SK-N-SH (cell line): ENCODE data around the gene RABGGTA. TPM values are rescaled to one million over a fixed set of nuclear protein-coding genes. Genes with fewer than 3 reads are reported as not detected.

ENCODE experiments used
- CTCF ChIA-PET: fragments of 300-600, 350-600 bp; formaldehyde crosslinking; extraction: SDS; loops from one replicate; lab custom pipeline; 2021; lab: Yijun Ruan, JAX
- POLR2A ChIA-PET: fragments of 350-600 bp; sonication (Branson Sonifier 250); formaldehyde crosslinking; extraction: SDS; loops from one replicate; lab custom pipeline; 2020; ENCODE audit warnings: antibody characterized with exemption, inconsistent platforms; lab: Yijun Ruan, JAX
- DNase-seq: peaks from one replicate; pipeline ENCODE4 v3.0.0; 2012
- H2AFZ ChIP-seq: fragments of 200-600 bp; sonication (generic); 2 replicates; pipeline ENCODE4 v1.8.1; 2016; ENCODE audit warnings: antibody characterized with exemption, mild to moderate bottlenecking, low read depth
- H3F3A ChIP-seq: fragments of 200-600 bp; sonication (generic); replicated peaks from 2 replicates; pipeline ENCODE3; 2016; ENCODE audit warnings: antibody characterized with exemption, mild to moderate bottlenecking; ENCODE audit not compliant: insufficient read depth
- H3K27ac ChIP-seq, 2 experiments: fragments of 200-500 bp in 1 of 2; fragments of 200-600 bp in 1 of 2; sonication (Bioruptor generic) in 1 of 2; sonication (generic), shearing (Covaris generic) in 1 of 2; 2 replicates each; pipeline versions ENCODE4 v1.5.1 to v1.6.1; 2014 to 2016; ENCODE audit warnings: low read depth in 2 of 2, inconsistent platforms in 1 of 2, low read length in 1 of 2, mild to moderate bottlenecking in 1 of 2, mixed read lengths in 1 of 2
- H3K27me3 ChIP-seq: fragments of 200-600 bp; sonication (generic), shearing (Covaris generic); 2 replicates; pipeline ENCODE4 v1.6.1; 2016; ENCODE audit warnings: mixed run types; ENCODE audit not compliant: insufficient read depth
- H3K36me3 ChIP-seq, 2 experiments: fragments of 200-500 bp in 1 of 2; fragments of 200-600 bp in 1 of 2; sonication (Bioruptor generic) in 1 of 2; sonication (generic) in 1 of 2; replicated peaks in 1 of 2; 2 replicates each; pipeline versions ENCODE3 to v1.5.1; 2014 to 2016; ENCODE audit warnings: low read length in 1 of 2, mild to moderate bottlenecking in 1 of 2; ENCODE audit not compliant: insufficient read depth in 2 of 2, control insufficient read depth in 1 of 2
- H3K4me1 ChIP-seq, 2 experiments: fragments of 200-500 bp in 1 of 2; fragments of 200-600 bp in 1 of 2; sonication (Bioruptor generic) in 1 of 2; sonication (generic), shearing (Covaris generic) in 1 of 2; 2 replicates each; pipeline versions ENCODE4 v1.5.1 to v1.6.1; 2014 to 2016; ENCODE audit warnings: low read depth in 1 of 2, low read length in 1 of 2, mixed run types in 1 of 2; ENCODE audit not compliant: insufficient read depth in 2 of 2, control insufficient read depth in 1 of 2
- H3K4me2 ChIP-seq: fragments of 200-600 bp; sonication (generic), shearing (Covaris generic); 2 replicates; pipeline ENCODE4 v1.6.1; 2017; ENCODE audit warnings: mixed run types
- H3K4me3 ChIP-seq, 2 experiments: fragments of 200-500 bp in 1 of 2; fragments of 200-600 bp in 1 of 2; sonication (Bioruptor generic) in 1 of 2; sonication (generic), shearing (Covaris generic) in 1 of 2; 2 replicates each; pipeline versions ENCODE4 v1.5.1 to v1.8.1; 2014 to 2016; ENCODE audit warnings: low read depth in 2 of 2, inconsistent platforms in 1 of 2, low read length in 1 of 2, mild to moderate bottlenecking in 1 of 2, mixed read lengths in 1 of 2, moderate library complexity in 1 of 2
- H3K79me2 ChIP-seq: fragments of 200-600 bp; sonication (generic); 2 replicates; pipeline ENCODE4 v1.8.1; 2017; ENCODE audit warnings: mild to moderate bottlenecking; ENCODE audit not compliant: insufficient read depth
- H3K9ac ChIP-seq: fragments of 200-600 bp; sonication (generic); 2 replicates; pipeline ENCODE4 v1.6.1; 2017; ENCODE audit warnings: mixed run types
- H3K9me2 ChIP-seq: fragments of 200-600 bp; sonication (generic); 2 replicates; pipeline ENCODE4 v1.6.1; 2017; ENCODE audit warnings: mixed run types
- H3K9me3 ChIP-seq: fragments of 200-600 bp; sonication (generic); 2 replicates; pipeline ENCODE4 v1.6.1; 2017; ENCODE audit warnings: mixed run types, mild to moderate bottlenecking, moderate library complexity
- H4K20me1 ChIP-seq: fragments of 200-600 bp; sonication (generic); 2 replicates; pipeline ENCODE4 v1.6.1; 2017; ENCODE audit warnings: mild to moderate bottlenecking, mixed run types; ENCODE audit not compliant: insufficient read depth
- CHD2 ChIP-seq: fragments of 150-350 bp; IDR thresholded peaks from 2 replicates; pipeline ENCODE4 v1.6.1; 2018; ENCODE audit warnings: low read length; ENCODE audit not compliant: partially characterized antibody
- ELF1 ChIP-seq: IDR thresholded peaks from 2 replicates; pipeline ENCODE4 v1.4.0; 2012
- FOXM1 ChIP-seq: IDR thresholded peaks from 2 replicates; pipeline ENCODE4 v1.4.0; 2012; ENCODE audit warnings: low read depth, mild to moderate bottlenecking
- GABPA ChIP-seq: IDR thresholded peaks from 2 replicates; pipeline ENCODE4 v1.4.0; 2012; ENCODE audit warnings: low read depth, mild to moderate bottlenecking
- GATA2 ChIP-seq: sonication (generic); formaldehyde crosslinking; IDR thresholded peaks from 2 replicates; pipeline ENCODE4 v1.5.0; 2020; ENCODE audit warnings: mild to moderate bottlenecking, missing genetic modification reagents
- MXI1 ChIP-seq: IDR thresholded peaks from 2 replicates; pipeline ENCODE4 v1.6.1; 2012; ENCODE audit warnings: mild to moderate bottlenecking, low read depth, low read length, improper control_type of control experiment
- NFIC ChIP-seq: IDR thresholded peaks from 2 replicates; pipeline ENCODE4 v1.4.0; 2012; ENCODE audit warnings: borderline replicate concordance
- RAD21 ChIP-seq: IDR thresholded peaks from 2 replicates; pipeline ENCODE4 v1.6.1; 2012; ENCODE audit warnings: mild to moderate bottlenecking, low read length
- RFX5 ChIP-seq: IDR thresholded peaks from 2 replicates; pipeline ENCODE4 v1.6.1; 2012; ENCODE audit warnings: mild to moderate bottlenecking, improper control_type of control experiment, low read length
- RXRA ChIP-seq: IDR thresholded peaks from 2 replicates; pipeline ENCODE4 v1.4.0; 2012; ENCODE audit warnings: low read depth, mild to moderate bottlenecking, borderline replicate concordance
- WGBS: methylation state at CpG from one replicate; pipeline ENCODE4 v1.1.6; 2017; ENCODE audit warnings: low lambda C conversion rate; 5-methylcytosine and 5-hydroxymethylcytosine counted together
- polyA plus RNA-seq, 3 experiments: library from polyadenylated mRNA; depleted of rRNA; stranded (reverse); fragments of >200 nt; gene quantifications; 2 replicates each; pipeline ENCODE4 v1.2.3, GENCODE V29; 2012
- TF ChIP-seq, protein P1 (sequence below): IDR thresholded peaks from 2 replicates; pipeline ENCODE4 v1.4.0; 2012; ENCODE audit warnings: low read depth, borderline replicate concordance
- TF ChIP-seq, protein P2 (sequence below): IDR thresholded peaks from 2 replicates; pipeline ENCODE4 v1.6.1; 2012; ENCODE audit warnings: mild to moderate bottlenecking, low read depth, low read length, moderate library complexity
- TF ChIP-seq, protein P3 (sequence below): IDR thresholded peaks from 2 replicates; pipeline ENCODE4 v1.4.0; 2012; ENCODE audit warnings: low read depth, borderline replicate concordance
- TF ChIP-seq, protein P4 (sequence below): IDR thresholded peaks from 2 replicates; pipeline ENCODE4; 2012
- TF ChIP-seq, protein P5 (sequence below): fragments of 150-350 bp; IDR thresholded peaks from 2 replicates; pipeline ENCODE4 v1.6.1; 2017; ENCODE audit warnings: antibody characterized with exemption, low read length, low read depth, borderline replicate concordance

Gene RABGGTA
- polyA plus RNA-seq, 1 of the 3 experiments (the other 2 are of a cell fraction), result 59.4 TPM

DNA sequence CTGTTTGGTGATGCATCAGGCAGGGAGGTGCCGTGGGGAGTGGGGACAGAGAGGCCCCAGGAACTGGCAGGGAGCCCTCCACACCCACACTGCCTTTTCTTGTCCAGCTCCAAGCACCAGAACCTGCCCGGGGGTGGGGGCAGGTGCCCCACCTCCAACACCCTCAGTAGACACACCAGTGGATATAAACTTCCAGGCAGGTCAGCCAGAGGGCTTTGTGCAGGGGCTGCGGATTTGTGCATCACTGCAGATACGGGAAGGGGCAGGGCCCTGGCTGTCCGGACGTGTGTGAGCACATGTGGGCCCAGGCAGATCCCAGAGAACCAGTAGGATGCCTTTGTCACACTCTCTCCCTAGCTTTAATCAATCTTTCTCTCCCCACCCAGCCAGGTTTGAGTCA is 7.1 kb downstream of the RABGGTA start:
- H3F3A ChIP-seq, result no peaks in the 10 kb centered on the region
- H3K4me1 ChIP-seq, result no peaks in the 10 kb centered on the region
- H3K4me3 ChIP-seq, result no peak overlapping the region
- H3K9ac ChIP-seq, result no peak overlapping the region
- H3K27me3 ChIP-seq, result no peaks in the 10 kb centered on the region
- CTCF ChIA-PET, result interaction anchor here (2.7 to 3.7 kb wide), 2 partner anchors 22 to 33 kb away, joined by 9 to 20 read pairs; partner anchors contain the start of gene TINF2
- H3K27ac ChIP-seq, result no peak overlapping the region
- no peaks in the 10 kb centered on the region for H4K20me1 ChIP-seq
- H3K36me3 ChIP-seq, result peaks cover 0 to 29% of the 10 kb centered on the region in 2 experiments
- POLR2A ChIA-PET, result no interaction called here
- WGBS, result 83% methylated on average over 2 of the region's 6 CpGs
- H2AFZ ChIP-seq, result no peak overlapping the region
- no peaks in the 10 kb centered on the region for H3K79me2 ChIP-seq
- H3K9me2 ChIP-seq, result no peaks in the 10 kb centered on the region
- no peak overlapping the region for H3K4me2 ChIP-seq
- no peak for TF ChIP-seq RAD21
- TF ChIP-seq, protein P1, sequence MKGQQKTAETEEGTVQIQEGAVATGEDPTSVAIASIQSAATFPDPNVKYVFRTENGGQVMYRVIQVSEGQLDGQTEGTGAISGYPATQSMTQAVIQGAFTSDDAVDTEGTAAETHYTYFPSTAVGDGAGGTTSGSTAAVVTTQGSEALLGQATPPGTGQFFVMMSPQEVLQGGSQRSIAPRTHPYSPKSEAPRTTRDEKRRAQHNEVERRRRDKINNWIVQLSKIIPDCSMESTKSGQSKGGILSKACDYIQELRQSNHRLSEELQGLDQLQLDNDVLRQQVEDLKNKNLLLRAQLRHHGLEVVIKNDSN, result no peak
- no peak for TF ChIP-seq RXRA
- TF ChIP-seq CHD2, result no peak
- TF ChIP-seq ELF1, result no peak
- TF ChIP-seq FOXM1, result no peak
- TF ChIP-seq, protein P2, sequence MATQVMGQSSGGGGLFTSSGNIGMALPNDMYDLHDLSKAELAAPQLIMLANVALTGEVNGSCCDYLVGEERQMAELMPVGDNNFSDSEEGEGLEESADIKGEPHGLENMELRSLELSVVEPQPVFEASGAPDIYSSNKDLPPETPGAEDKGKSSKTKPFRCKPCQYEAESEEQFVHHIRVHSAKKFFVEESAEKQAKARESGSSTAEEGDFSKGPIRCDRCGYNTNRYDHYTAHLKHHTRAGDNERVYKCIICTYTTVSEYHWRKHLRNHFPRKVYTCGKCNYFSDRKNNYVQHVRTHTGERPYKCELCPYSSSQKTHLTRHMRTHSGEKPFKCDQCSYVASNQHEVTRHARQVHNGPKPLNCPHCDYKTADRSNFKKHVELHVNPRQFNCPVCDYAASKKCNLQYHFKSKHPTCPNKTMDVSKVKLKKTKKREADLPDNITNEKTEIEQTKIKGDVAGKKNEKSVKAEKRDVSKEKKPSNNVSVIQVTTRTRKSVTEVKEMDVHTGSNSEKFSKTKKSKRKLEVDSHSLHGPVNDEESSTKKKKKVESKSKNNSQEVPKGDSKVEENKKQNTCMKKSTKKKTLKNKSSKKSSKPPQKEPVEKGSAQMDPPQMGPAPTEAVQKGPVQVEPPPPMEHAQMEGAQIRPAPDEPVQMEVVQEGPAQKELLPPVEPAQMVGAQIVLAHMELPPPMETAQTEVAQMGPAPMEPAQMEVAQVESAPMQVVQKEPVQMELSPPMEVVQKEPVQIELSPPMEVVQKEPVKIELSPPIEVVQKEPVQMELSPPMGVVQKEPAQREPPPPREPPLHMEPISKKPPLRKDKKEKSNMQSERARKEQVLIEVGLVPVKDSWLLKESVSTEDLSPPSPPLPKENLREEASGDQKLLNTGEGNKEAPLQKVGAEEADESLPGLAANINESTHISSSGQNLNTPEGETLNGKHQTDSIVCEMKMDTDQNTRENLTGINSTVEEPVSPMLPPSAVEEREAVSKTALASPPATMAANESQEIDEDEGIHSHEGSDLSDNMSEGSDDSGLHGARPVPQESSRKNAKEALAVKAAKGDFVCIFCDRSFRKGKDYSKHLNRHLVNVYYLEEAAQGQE, result no peak
- TF ChIP-seq, all 33 proteins: peak for 0
- no peak for DNase-seq
- no peaks in the 10 kb centered on the region for H3K9me3 ChIP-seq

DNA sequence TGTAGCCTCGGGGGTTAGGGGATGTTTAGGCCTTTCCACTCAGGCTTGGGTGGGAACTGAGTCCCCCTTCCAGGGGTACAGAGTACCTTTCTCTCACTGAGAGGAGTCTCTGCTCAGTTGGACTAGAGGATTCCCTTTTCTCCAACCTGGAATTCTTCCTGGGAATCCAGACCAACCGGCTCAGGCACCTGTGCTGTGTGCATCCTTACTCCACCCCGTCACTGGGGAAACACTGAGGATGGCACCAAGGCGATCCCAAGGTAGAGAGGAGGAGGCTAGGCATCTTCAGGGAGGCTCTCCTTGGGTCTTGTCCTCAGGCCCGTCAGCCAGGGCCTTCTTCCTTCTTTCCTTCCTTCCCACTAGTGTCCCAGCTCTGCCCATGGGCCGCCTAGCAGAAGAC is 7.5 kb downstream of the RABGGTA start:
- H3K27me3 ChIP-seq, result no peaks in the 10 kb centered on the region
- no peaks in the 10 kb centered on the region for H4K20me1 ChIP-seq
- H3K4me1 ChIP-seq, result peaks cover 0 to 2% of the 10 kb centered on the region in 2 experiments; a peak in 1 of 4 replicates
- ChIA-PET CTCF (interaction anchor here (0.6 to 3.7 kb wide), 4 partner anchors 16 to 74 kb away, joined by 3 to 20 read pairs (median 6); partner anchors contain the start of gene TINF2), POLR2A (no interaction called here)
- H3K27ac ChIP-seq, result no peak overlapping the region
- H3K9ac ChIP-seq, result no peak overlapping the region
- no peaks in the 10 kb centered on the region for H3F3A ChIP-seq
- no peak overlapping the region for H3K4me3 ChIP-seq
- no peaks in the 10 kb centered on the region for H3K79me2 ChIP-seq
- TF ChIP-seq MXI1 (no peak), NFIC (no peak), GATA2 (CRISPR knock-in tag) (no peak), RFX5 (no peak), CHD2 (no peak), GABPA (no peak)
- TF ChIP-seq, protein P3, sequence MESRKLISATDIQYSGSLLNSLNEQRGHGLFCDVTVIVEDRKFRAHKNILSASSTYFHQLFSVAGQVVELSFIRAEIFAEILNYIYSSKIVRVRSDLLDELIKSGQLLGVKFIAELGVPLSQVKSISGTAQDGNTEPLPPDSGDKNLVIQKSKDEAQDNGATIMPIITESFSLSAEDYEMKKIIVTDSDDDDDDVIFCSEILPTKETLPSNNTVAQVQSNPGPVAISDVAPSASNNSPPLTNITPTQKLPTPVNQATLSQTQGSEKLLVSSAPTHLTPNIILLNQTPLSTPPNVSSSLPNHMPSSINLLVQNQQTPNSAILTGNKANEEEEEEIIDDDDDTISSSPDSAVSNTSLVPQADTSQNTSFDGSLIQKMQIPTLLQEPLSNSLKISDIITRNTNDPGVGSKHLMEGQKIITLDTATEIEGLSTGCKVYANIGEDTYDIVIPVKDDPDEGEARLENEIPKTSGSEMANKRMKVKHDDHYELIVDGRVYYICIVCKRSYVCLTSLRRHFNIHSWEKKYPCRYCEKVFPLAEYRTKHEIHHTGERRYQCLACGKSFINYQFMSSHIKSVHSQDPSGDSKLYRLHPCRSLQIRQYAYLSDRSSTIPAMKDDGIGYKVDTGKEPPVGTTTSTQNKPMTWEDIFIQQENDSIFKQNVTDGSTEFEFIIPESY, result no peak
- TF ChIP-seq, protein P4, sequence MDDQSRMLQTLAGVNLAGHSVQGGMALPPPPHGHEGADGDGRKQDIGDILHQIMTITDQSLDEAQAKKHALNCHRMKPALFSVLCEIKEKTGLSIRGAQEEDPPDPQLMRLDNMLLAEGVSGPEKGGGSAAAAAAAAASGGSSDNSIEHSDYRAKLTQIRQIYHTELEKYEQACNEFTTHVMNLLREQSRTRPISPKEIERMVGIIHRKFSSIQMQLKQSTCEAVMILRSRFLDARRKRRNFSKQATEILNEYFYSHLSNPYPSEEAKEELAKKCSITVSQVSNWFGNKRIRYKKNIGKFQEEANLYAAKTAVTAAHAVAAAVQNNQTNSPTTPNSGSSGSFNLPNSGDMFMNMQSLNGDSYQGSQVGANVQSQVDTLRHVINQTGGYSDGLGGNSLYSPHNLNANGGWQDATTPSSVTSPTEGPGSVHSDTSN, result no peak
- TF ChIP-seq, protein P5, sequence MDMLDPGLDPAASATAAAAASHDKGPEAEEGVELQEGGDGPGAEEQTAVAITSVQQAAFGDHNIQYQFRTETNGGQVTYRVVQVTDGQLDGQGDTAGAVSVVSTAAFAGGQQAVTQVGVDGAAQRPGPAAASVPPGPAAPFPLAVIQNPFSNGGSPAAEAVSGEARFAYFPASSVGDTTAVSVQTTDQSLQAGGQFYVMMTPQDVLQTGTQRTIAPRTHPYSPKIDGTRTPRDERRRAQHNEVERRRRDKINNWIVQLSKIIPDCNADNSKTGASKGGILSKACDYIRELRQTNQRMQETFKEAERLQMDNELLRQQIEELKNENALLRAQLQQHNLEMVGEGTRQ, result no peak
- TF ChIP-seq, all 33 proteins: peak for 0
- Histone ChIP-seq H3K36me3 (peaks cover 0 to 25% of the 10 kb centered on the region in 2 experiments), H2AFZ (no peak overlapping the region), H3K9me2 (no peaks in the 10 kb centered on the region), H3K9me3 (no peaks in the 10 kb centered on the region), H3K4me2 (no peak overlapping the region)
- 66% methylated on average over 6 of the region's 6 CpGs for WGBS
- DNase-seq, result no peak
